Measurements from ENCODE around the gene MRPL28. TPM values are rescaled to one million over a fixed set of nuclear protein-coding genes. Genes with fewer than 3 reads are reported as not detected.

Gene MRPL28
- total RNA-seq, 1 experiment from 2014 or later: 61.4 TPM

DNA sequence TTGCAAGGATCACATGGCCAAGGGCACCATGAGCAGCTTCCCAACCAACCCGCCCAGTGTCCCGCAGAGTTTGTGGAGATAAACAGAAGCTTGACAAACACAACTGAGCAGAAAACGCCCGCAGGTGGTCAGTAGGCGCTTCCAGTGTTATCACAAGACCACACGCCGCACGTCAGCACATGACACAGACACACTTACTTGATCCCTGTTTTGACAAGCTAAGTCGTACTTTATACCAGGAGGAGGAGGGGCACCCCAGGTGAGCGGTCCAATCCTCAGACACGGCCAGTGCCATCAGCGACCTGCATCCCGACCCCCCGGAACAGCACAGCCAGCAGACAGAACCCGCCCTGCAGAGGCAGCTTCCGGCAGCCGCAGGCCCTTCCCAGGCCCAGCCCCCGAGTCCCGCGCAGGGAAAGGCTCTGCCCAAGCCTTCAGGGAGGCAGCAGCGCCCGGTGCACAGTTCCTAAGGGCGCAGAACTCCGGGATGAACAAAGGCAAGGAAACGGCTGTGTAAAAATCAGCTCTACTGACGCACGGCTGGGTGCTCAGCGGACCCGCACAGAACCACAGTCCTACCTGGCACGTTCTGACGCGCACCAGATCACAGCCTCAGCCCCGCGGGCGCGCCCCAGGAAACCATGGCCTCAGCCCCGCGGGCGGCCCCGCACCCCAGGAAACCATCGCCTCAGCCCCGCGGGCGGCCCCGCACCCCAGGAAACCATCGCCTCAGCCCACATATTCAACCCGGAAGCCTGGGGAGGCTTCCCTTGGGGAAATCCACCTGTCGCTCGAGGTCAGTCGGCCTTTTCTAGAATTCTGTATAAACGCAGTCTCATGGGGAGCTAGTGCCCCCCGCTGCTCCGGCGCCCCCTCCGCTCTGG lies 45.6 kb downstream of the MRPL28 start:
- H4K20me1 ChIP-seq (ENCODE audit: insufficient read depth): no peaks in the 10 kb centered on the region
- no peak for TF ChIP-seq CBX3 (IDR thresholded peaks at IDR 0.05; ENCODE audit: low read depth)
- TF ChIP-seq, protein P1, sequence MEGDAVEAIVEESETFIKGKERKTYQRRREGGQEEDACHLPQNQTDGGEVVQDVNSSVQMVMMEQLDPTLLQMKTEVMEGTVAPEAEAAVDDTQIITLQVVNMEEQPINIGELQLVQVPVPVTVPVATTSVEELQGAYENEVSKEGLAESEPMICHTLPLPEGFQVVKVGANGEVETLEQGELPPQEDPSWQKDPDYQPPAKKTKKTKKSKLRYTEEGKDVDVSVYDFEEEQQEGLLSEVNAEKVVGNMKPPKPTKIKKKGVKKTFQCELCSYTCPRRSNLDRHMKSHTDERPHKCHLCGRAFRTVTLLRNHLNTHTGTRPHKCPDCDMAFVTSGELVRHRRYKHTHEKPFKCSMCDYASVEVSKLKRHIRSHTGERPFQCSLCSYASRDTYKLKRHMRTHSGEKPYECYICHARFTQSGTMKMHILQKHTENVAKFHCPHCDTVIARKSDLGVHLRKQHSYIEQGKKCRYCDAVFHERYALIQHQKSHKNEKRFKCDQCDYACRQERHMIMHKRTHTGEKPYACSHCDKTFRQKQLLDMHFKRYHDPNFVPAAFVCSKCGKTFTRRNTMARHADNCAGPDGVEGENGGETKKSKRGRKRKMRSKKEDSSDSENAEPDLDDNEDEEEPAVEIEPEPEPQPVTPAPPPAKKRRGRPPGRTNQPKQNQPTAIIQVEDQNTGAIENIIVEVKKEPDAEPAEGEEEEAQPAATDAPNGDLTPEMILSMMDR (IDR thresholded peaks at IDR 0.05 in 2 of 3, conservative IDR thresholded peaks at IDR 0.05 in 1 of 3; ENCODE audit: borderline replicate concordance in 1 of 3, insufficient read depth in 1 of 3, low read depth in 2 of 3, low read length in 2 of 3): no peak
- no peak for TF ChIP-seq EGR1 (IDR thresholded peaks at IDR 0.05; ENCODE audit: low read depth)
- no peak for TF ChIP-seq CEBPB (IDR thresholded peaks at IDR 0.05; ENCODE audit: low read depth)
- TF ChIP-seq ZFX (IDR thresholded peaks at IDR 0.05): no peak
- no peak for TF ChIP-seq POLR2AphosphoS5 (IDR thresholded peaks at IDR 0.05; ENCODE audit: low read depth, low read length)
- TF ChIP-seq SIN3A (IDR thresholded peaks at IDR 0.05; ENCODE audit: low read depth): no peak
- TF ChIP-seq FOSL1 (IDR thresholded peaks at IDR 0.05; ENCODE audit: low read depth): no peak
- ATAC-seq: no peak
- H3K9ac ChIP-seq (ENCODE audit: low read length): no peak overlapping the region
- H3K79me2 ChIP-seq (ENCODE audit: insufficient read depth, low read length): peaks cover 20% of the 10 kb centered on the region; the same call in 1 of the 2 replicates
- no peaks in the 10 kb centered on the region for H3K9me2 ChIP-seq (ENCODE audit: insufficient read depth)
- no peak overlapping the region for H2AFZ ChIP-seq (ENCODE audit: low read depth, low read length, poor library complexity, severe bottlenecking)
- ChIA-PET RAD21 (ENCODE audit: low non-redundant PET in 1 of 2, low total read pairs in 2 of 2, uncharacterized antibody in 2 of 2, unreplicated experiment in 2 of 2) (no interaction called here), POLR2A (no interaction called here), CTCF (no interaction called here)
- no peaks in the 10 kb centered on the region for H3K9me3 ChIP-seq (ENCODE audit: control insufficient read depth in 1 of 2, insufficient read depth in 1 of 2, low read depth in 1 of 2, low read length in 2 of 2)
- no TSS peak for BruUV-seq (replicated peaks)
- peaks cover 18 to 32% of the 10 kb centered on the region in 2 experiments for H3K4me1 ChIP-seq (ENCODE audit: control insufficient read depth in 1 of 2, insufficient read depth in 2 of 2, low read length in 2 of 2)
- DNase-seq (ENCODE audit: low read depth, low spot score): no peak
- no peak overlapping the region for H3K27ac ChIP-seq (ENCODE audit: low read depth, low read length)
- H3K4me2 ChIP-seq (ENCODE audit: low read length): no peak overlapping the region
- no peaks in the 10 kb centered on the region for H3K27me3 ChIP-seq (ENCODE audit: insufficient read depth, low read length)
- no peaks in the 10 kb centered on the region for H3K36me3 ChIP-seq (ENCODE audit: control insufficient read depth in 1 of 2, insufficient read depth in 2 of 2, low read length in 2 of 2)
- H3K4me3 ChIP-seq (replicated peaks in 1 of 2; ENCODE audit: low read depth in 1 of 2, low read length in 2 of 2): no peak overlapping the region
- intact Hi-C loops (cut with micrococcal nuclease): no loop called here

- BruUV-seq (replicated peaks): no TSS peak
- no peaks in the 10 kb centered on the region for H3K9me3 ChIP-seq (ENCODE audit: control insufficient read depth in 1 of 2, insufficient read depth in 1 of 2, low read depth in 1 of 2, low read length in 2 of 2)
- no peak overlapping the region for H3K4me3 ChIP-seq (replicated peaks in 1 of 2; ENCODE audit: low read depth in 1 of 2, low read length in 2 of 2)
- ATAC-seq (no peak), DNase-seq (ENCODE audit: low read depth, low spot score) (no peak)
- H3K9ac ChIP-seq (ENCODE audit: low read length): no peak overlapping the region
- H3K79me2 ChIP-seq (ENCODE audit: insufficient read depth, low read length): peaks cover 26% of the 10 kb centered on the region; the same call in 1 of the 2 replicates
- no peaks in the 10 kb centered on the region for H4K20me1 ChIP-seq (ENCODE audit: insufficient read depth)
- no peaks in the 10 kb centered on the region for H3K36me3 ChIP-seq (ENCODE audit: control insufficient read depth in 1 of 2, insufficient read depth in 2 of 2, low read length in 2 of 2)
- H3K4me2 ChIP-seq (ENCODE audit: low read length): no peak overlapping the region
- H3K27me3 ChIP-seq (ENCODE audit: insufficient read depth, low read length): no peaks in the 10 kb centered on the region
- no peaks in the 10 kb centered on the region for H3K9me2 ChIP-seq (ENCODE audit: insufficient read depth)
- H2AFZ ChIP-seq (ENCODE audit: low read depth, low read length, poor library complexity, severe bottlenecking): no peak overlapping the region
- intact Hi-C loops (cut with micrococcal nuclease): no loop called here
- peaks cover 15 to 29% of the 10 kb centered on the region in 2 experiments for H3K4me1 ChIP-seq (ENCODE audit: control insufficient read depth in 1 of 2, insufficient read depth in 2 of 2, low read length in 2 of 2)
- ChIA-PET CTCF (no interaction called here), POLR2A (no interaction called here), RAD21 (ENCODE audit: low non-redundant PET in 1 of 2, low total read pairs in 2 of 2, uncharacterized antibody in 2 of 2, unreplicated experiment in 2 of 2) (no interaction called here)
- H3K27ac ChIP-seq (ENCODE audit: low read depth, low read length): no peak overlapping the region
- no peak for TF ChIP-seq ELF1 (IDR thresholded peaks at IDR 0.05; ENCODE audit: borderline replicate concordance, low read depth)
- TF ChIP-seq, protein P2, sequence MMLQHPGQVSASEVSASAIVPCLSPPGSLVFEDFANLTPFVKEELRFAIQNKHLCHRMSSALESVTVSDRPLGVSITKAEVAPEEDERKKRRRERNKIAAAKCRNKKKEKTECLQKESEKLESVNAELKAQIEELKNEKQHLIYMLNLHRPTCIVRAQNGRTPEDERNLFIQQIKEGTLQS (IDR thresholded peaks at IDR 0.05): no peak
- no peak for TF ChIP-seq POLR2A (IDR thresholded peaks at IDR 0.05; ENCODE audit: borderline replicate concordance, extremely low read depth, insufficient read depth, insufficient read length)
- TF ChIP-seq JUND (IDR thresholded peaks at IDR 0.05): no peak
- TF ChIP-seq EZH2phosphoT487 (IDR thresholded peaks at IDR 0.05; ENCODE audit: borderline replicate concordance): no peak
- TF ChIP-seq ZFX (IDR thresholded peaks at IDR 0.05): no peak
- TF ChIP-seq ZNF274 (IDR thresholded peaks at IDR 0.05; ENCODE audit: low read depth, low read length): no peak
- TF ChIP-seq SP1 (IDR thresholded peaks at IDR 0.05; ENCODE audit: low read depth): no peak
- TF ChIP-seq FOSL1 (IDR thresholded peaks at IDR 0.05; ENCODE audit: low read depth): no peak
- TF ChIP-seq, protein P3, sequence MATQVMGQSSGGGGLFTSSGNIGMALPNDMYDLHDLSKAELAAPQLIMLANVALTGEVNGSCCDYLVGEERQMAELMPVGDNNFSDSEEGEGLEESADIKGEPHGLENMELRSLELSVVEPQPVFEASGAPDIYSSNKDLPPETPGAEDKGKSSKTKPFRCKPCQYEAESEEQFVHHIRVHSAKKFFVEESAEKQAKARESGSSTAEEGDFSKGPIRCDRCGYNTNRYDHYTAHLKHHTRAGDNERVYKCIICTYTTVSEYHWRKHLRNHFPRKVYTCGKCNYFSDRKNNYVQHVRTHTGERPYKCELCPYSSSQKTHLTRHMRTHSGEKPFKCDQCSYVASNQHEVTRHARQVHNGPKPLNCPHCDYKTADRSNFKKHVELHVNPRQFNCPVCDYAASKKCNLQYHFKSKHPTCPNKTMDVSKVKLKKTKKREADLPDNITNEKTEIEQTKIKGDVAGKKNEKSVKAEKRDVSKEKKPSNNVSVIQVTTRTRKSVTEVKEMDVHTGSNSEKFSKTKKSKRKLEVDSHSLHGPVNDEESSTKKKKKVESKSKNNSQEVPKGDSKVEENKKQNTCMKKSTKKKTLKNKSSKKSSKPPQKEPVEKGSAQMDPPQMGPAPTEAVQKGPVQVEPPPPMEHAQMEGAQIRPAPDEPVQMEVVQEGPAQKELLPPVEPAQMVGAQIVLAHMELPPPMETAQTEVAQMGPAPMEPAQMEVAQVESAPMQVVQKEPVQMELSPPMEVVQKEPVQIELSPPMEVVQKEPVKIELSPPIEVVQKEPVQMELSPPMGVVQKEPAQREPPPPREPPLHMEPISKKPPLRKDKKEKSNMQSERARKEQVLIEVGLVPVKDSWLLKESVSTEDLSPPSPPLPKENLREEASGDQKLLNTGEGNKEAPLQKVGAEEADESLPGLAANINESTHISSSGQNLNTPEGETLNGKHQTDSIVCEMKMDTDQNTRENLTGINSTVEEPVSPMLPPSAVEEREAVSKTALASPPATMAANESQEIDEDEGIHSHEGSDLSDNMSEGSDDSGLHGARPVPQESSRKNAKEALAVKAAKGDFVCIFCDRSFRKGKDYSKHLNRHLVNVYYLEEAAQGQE (IDR thresholded peaks at IDR 0.05; ENCODE audit: low read depth): no peak
- no peak for TF ChIP-seq RAD21 (IDR thresholded peaks at IDR 0.05; ENCODE audit: low read depth)
- no peak for TF ChIP-seq SIN3A (IDR thresholded peaks at IDR 0.05; ENCODE audit: low read depth)
These were observed 46.2 kb downstream of the MRPL28 start for GRCh38 chr16:324201-324450.

All from HCT116 (cell line).